Endothelial cell of umbilical vein (primary cell): ENCODE measurements around the gene KIAA0232. TPM values are rescaled to one million over a fixed set of nuclear protein-coding genes. Genes with fewer than 3 reads are reported as not detected.

Experiments
- BruUV-seq: library from RNA; stranded (reverse); fragments of 400-500 nt; replicated peaks from 2 replicates; lab custom pipeline; 2021; lab: Mats Ljungman, UMichigan
- CTCF ChIA-PET: fragments of 300-600, 350-600 bp; sonication (Branson Sonifier 250); formaldehyde crosslinking; loops from one replicate; lab custom pipeline; 2021; ENCODE audit warnings: antibody characterized with exemption, inconsistent platforms; lab: Charles Lee
- POLR2A ChIA-PET: fragments of 300-600, 350-600 bp; sonication (Branson Sonifier 250); formaldehyde crosslinking; loops from one replicate; lab custom pipeline; 2021; ENCODE audit warnings: antibody characterized with exemption, inconsistent platforms; lab: Charles Lee
- DNase-seq: peaks from one replicate; pipeline ENCODE4 v3.0.0-alpha.2; 2011; ENCODE audit warnings: low read depth, low spot score
- FAIRE-seq: peaks from 2 replicates; lab custom pipeline; 2011; peaks lifted over from hg19 to GRCh38; lab: Jason Lieb, UNC
- H2AFZ ChIP-seq: 2 replicates; pipeline ENCODE4 v1.6.0; 2012; ENCODE audit warnings: low read depth, low read length, control low read depth, inconsistent platforms
- H3K27ac ChIP-seq: 2 replicates; pipeline ENCODE4 v1.5.1; 2011; ENCODE audit warnings: low read depth, mild to moderate bottlenecking, control low read depth, low read length, moderate library complexity; ENCODE audit not compliant: insufficient read depth
- H3K27me3 ChIP-seq, 2 experiments: 2 replicates each; pipeline versions ENCODE4 v1.6.0 to v1.6.1; 2011; ENCODE audit warnings: low read length in 2 of 2, mixed read lengths in 1 of 2; ENCODE audit not compliant: control insufficient read depth in 2 of 2, insufficient read depth in 2 of 2
- H3K36me3 ChIP-seq, 2 experiments: 2 replicates in 1 of 2; 3 replicates in 1 of 2; pipeline ENCODE4 v1.5.1; 2011; ENCODE audit warnings: low read length in 2 of 2, mild to moderate bottlenecking in 1 of 2, moderate library complexity in 1 of 2; ENCODE audit not compliant: control insufficient read depth in 2 of 2, insufficient read depth in 2 of 2; ENCODE audit errors: extremely low read depth in 1 of 2
- H3K4me1 ChIP-seq: 3 replicates; pipeline ENCODE4 v1.5.1; 2011; ENCODE audit warnings: mild to moderate bottlenecking, low read length; ENCODE audit not compliant: control insufficient read depth, insufficient read depth; ENCODE audit errors: extremely low read depth
- H3K4me2 ChIP-seq: 2 replicates; pipeline ENCODE4 v1.6.1; 2011; ENCODE audit warnings: low read length, control low read depth, mixed read lengths; ENCODE audit not compliant: insufficient read depth
- H3K4me3 ChIP-seq, 3 experiments: fragments of 200-600 bp in 1 of 3; sonication (generic), shearing (Covaris generic) in 1 of 3; replicated peaks in 1 of 3; 2 replicates each; pipeline ENCODE4 v1.5.1; 2011 to 2016; ENCODE audit warnings: control low read depth in 3 of 3, low read length in 3 of 3, mild to moderate bottlenecking in 2 of 3, inconsistent platforms in 1 of 3, low read depth in 1 of 3, moderate library complexity in 1 of 3; ENCODE audit not compliant: insufficient read depth in 1 of 3
- H3K79me2 ChIP-seq: 2 replicates; pipeline ENCODE4 v1.6.0; 2012; ENCODE audit warnings: low read length, inconsistent platforms; ENCODE audit not compliant: control insufficient read depth, insufficient read depth
- H3K9ac ChIP-seq: replicated peaks from 2 replicates; pipeline ENCODE3; 2011; ENCODE audit warnings: low read length, control low read depth; ENCODE audit not compliant: insufficient read depth; ENCODE audit errors: extremely low read depth
- H3K9me1 ChIP-seq: replicated peaks from 3 replicates; pipeline ENCODE4 v1.6.0; 2011; ENCODE audit warnings: mild to moderate bottlenecking, low read length; ENCODE audit not compliant: control insufficient read depth, insufficient read depth; ENCODE audit errors: extremely low read depth
- H3K9me3 ChIP-seq: replicated peaks from 2 replicates; pipeline ENCODE4 v1.5.1; 2012; ENCODE audit warnings: low read length, inconsistent platforms; ENCODE audit not compliant: control insufficient read depth, insufficient read depth
- H4K20me1 ChIP-seq: replicated peaks from 2 replicates; pipeline ENCODE3; 2011; ENCODE audit warnings: mild to moderate bottlenecking, low read length; ENCODE audit not compliant: control insufficient read depth, insufficient read depth; ENCODE audit errors: extremely low read depth
- CTCF ChIP-seq, 2 donors: IDR thresholded peaks; 1 replicate in 1 of 2; 2 replicates in 1 of 2; pipeline ENCODE4 v1.5.1; 2011; ENCODE audit warnings: low read length in 2 of 2, mild to moderate bottlenecking in 2 of 2, moderate library complexity in 2 of 2, control low read depth in 1 of 2, inconsistent platforms in 1 of 2, low read depth in 1 of 2; ENCODE audit not compliant: insufficient read depth in 1 of 2; ENCODE audit errors: extremely low read depth in 1 of 2
- EZH2 ChIP-seq: IDR thresholded peaks from 2 replicates; pipeline ENCODE4 v1.6.1; 2012; ENCODE audit warnings: borderline replicate concordance, low read depth, mild to moderate bottlenecking, moderate library complexity, low read length, inconsistent platforms; ENCODE audit not compliant: severe bottlenecking
- FOS ChIP-seq: IDR thresholded peaks from 2 replicates; pipeline ENCODE4 v1.6.1; 2011; ENCODE audit warnings: mild to moderate bottlenecking, low read length, moderate library complexity, borderline replicate concordance; ENCODE audit not compliant: insufficient read depth
- GATA2 ChIP-seq: IDR thresholded peaks from 2 replicates; pipeline ENCODE4 v1.7.0; 2011; ENCODE audit warnings: low read depth, mild to moderate bottlenecking, moderate library complexity, mixed read lengths, low read length; ENCODE audit not compliant: insufficient read length, insufficient read depth
- JUN ChIP-seq: IDR thresholded peaks from 2 replicates; pipeline ENCODE4 v1.6.1; 2011; ENCODE audit warnings: borderline replicate concordance, low read depth; ENCODE audit not compliant: insufficient read length, insufficient read depth
- MAX ChIP-seq: IDR thresholded peaks from 2 replicates; pipeline ENCODE4 v1.6.1; 2011; ENCODE audit not compliant: insufficient read depth, insufficient read length
- POLR2A ChIP-seq: IDR thresholded peaks from 2 replicates; pipeline ENCODE4 v1.6.1; 2012; ENCODE audit warnings: low read depth, mild to moderate bottlenecking, control low read depth, low read length
- POLR2AphosphoS5 ChIP-seq: IDR thresholded peaks from 2 replicates; pipeline ENCODE4 v1.6.1; 2012; ENCODE audit warnings: low read depth, mild to moderate bottlenecking, control low read depth, low read length, moderate library complexity; ENCODE audit not compliant: insufficient read depth
- dilution Hi-C: fragments of 300-500 bp; cut with MboI; formaldehyde crosslinking; loops from one replicate; pipeline ENCODE4 v1.15.0; 2019; ENCODE audit warnings: low sequenced_read_pairs; ENCODE audit not compliant: extremely low pct_ligation_motif_present
- intact Hi-C: fragments of 100-400 bp; cut with micrococcal nuclease; formaldehyde crosslinking; loops from one replicate; pipeline ENCODE4 v1.10.0; 2022
- polyA plus RNA-seq, 4 experiments: library from polyadenylated mRNA; depleted of rRNA in 3 of 4; stranded (reverse) in 3 of 4; unstranded in 1 of 4; fragments of >200 nt; gene quantifications; 2 replicates each; pipeline versions ENCODE4 v1.2.1 to v1.2.3, GENCODE V29; 2011 to 2012; ENCODE audit warnings: missing spikeins in 1 of 4
- total RNA-seq: library from RNA; stranded (reverse); gene quantifications from 2 replicates; pipeline ENCODE4 v1.2.3, GENCODE V29; 2021

The KIAA0232 gene
- total and polyA plus RNA-seq, 2 donors (not counting 3 experiments of a cell fraction or from before 2014, with no cell fraction given): 5.3 to 18.4 TPM

- Histone ChIP-seq H3K27me3 (no peaks in the 10 kb centered on the region), H3K9me1 (no peaks in the 10 kb centered on the region), H3K4me2 (no peak overlapping the region), H4K20me1 (no peaks in the 10 kb centered on the region), H3K79me2 (peaks cover 20% of the 10 kb centered on the region), H3K9ac (no peak overlapping the region), H3K4me3 (no peak overlapping the region), H3K27ac (no peak overlapping the region), H3K9me3 (no peaks in the 10 kb centered on the region), H3K4me1 (no peaks in the 10 kb centered on the region), H3K36me3 (peaks cover 3 to 6% of the 10 kb centered on the region in 2 experiments), H2AFZ (no peak overlapping the region)
- ChIA-PET CTCF (interaction anchor here (1.2 kb wide), 1 partner anchor 29 kb away, joined by 6 read pairs; no protein-coding TSS in a partner anchor), POLR2A (no interaction called here)
- dilution Hi-C loops: no loop called here
- DNase-seq: no peak
- no peak for FAIRE-seq
- no TSS peak for BruUV-seq
- intact Hi-C loops: no loop called here
- TF ChIP-seq POLR2AphosphoS5 (no peak), MAX (no peak), JUN (no peak), EZH2 (no peak), CTCF (IDR thresholded peaks at IDR 0.05; ENCODE audit: extremely low read depth in 1 of 2, insufficient read depth in 1 of 2, low read depth in 1 of 2, low read length in 2 of 2) (no peak), FOS (no peak), POLR2A (no peak), GATA2 (no peak)
Observed at GRCh38 chr4:6845027-6845426, 62.5 kb downstream of the KIAA0232 start.
